Brain microvascular endothelial cell (primary cell): Measurements from ENCODE around the gene DLG1.

ENCODE experiments used
- DNase-seq: peaks from one replicate; pipeline ENCODE4 v3.0.0-alpha.2; 2020
- H3K27ac ChIP-seq: fragments of 250-450 bp; sonication (Bioruptor Pico); 2 replicates; pipeline ENCODE4 v1.5.1; 2020; ENCODE audit warnings: mild to moderate bottlenecking, moderate library complexity
- H3K27me3 ChIP-seq: fragments of 250-450 bp; sonication (Bioruptor Pico); replicated peaks from 2 replicates; pipeline ENCODE4 v1.5.1; 2020; ENCODE audit warnings: mild to moderate bottlenecking
- H3K36me3 ChIP-seq: fragments of 250-450 bp; sonication (Bioruptor Pico); replicated peaks from 2 replicates; pipeline ENCODE4 v1.5.1; 2020; ENCODE audit warnings: mild to moderate bottlenecking
- H3K4me3 ChIP-seq: 2 replicates; pipeline ENCODE4 v1.5.1; 2011; ENCODE audit warnings: low read depth, mild to moderate bottlenecking, control low read depth, low read length, moderate library complexity
- in situ Hi-C: cut with HindIII; loops from 2 replicates; pipeline ENCODE4 v1.10.0; 2017; ENCODE audit warnings: low sequenced_read_pairs, low pct_ligation_motif_present
- TF ChIP-seq, protein P1 (sequence below): IDR thresholded peaks from 2 replicates; pipeline ENCODE4 v1.5.1; 2011; ENCODE audit warnings: low read depth, mild to moderate bottlenecking, moderate library complexity, low read length, control low read depth, inconsistent platforms; ENCODE audit errors: missing control alignments

DLG1 gene

DNA sequence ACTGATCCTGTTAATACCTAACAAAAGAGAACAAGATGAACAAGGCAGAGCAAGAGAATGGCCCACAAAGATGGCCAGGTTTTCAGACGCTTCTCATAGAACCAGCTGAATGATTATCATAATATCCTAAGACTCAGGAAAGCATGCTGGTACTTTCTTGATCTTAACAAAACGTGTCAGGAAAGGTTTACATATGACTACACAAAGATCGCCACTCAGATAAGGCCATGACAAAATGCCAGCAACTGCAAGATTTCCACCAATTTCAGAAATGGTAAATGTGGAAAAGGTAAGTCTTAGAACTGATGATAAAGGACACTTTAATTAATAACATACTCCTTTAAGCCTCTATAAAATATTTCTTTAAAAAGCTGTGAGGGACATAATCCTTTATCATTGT is 108.8 kb downstream of the DLG1 start:
- TF ChIP-seq, protein P1, sequence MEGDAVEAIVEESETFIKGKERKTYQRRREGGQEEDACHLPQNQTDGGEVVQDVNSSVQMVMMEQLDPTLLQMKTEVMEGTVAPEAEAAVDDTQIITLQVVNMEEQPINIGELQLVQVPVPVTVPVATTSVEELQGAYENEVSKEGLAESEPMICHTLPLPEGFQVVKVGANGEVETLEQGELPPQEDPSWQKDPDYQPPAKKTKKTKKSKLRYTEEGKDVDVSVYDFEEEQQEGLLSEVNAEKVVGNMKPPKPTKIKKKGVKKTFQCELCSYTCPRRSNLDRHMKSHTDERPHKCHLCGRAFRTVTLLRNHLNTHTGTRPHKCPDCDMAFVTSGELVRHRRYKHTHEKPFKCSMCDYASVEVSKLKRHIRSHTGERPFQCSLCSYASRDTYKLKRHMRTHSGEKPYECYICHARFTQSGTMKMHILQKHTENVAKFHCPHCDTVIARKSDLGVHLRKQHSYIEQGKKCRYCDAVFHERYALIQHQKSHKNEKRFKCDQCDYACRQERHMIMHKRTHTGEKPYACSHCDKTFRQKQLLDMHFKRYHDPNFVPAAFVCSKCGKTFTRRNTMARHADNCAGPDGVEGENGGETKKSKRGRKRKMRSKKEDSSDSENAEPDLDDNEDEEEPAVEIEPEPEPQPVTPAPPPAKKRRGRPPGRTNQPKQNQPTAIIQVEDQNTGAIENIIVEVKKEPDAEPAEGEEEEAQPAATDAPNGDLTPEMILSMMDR: no peak
- Histone ChIP-seq H3K27me3 (no peaks in the 10 kb centered on the region), H3K36me3 (peaks cover 18% of the 10 kb centered on the region), H3K27ac (peak overlapping the region; percentile 57), H3K4me3 (no peak overlapping the region)
- in situ Hi-C loops: no loop called here
- DNase-seq: no peak

DNA sequence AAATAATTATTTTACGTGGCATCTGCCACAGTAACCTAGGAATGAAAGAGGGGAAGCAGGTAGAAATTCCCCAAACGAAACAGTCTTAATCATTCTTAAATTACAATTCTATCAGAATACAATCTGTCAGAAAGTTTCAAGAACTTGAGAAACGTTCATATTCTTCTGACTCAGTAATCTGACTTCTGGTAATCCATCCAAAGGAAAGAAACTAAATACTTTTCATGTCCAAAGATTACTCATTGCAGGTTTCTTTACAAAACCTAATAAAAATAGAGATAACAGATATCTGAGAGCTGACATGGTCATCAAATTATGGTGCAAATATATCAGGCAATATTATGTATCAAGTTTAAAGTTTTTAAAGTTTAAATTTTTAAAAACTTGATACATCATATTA is 109.4 kb downstream of the DLG1 start:
- H3K27me3 ChIP-seq: no peaks in the 10 kb centered on the region
- no peak overlapping the region for H3K4me3 ChIP-seq
- in situ Hi-C loops: no loop called here
- peak overlapping the region; percentile 57 for H3K27ac ChIP-seq
- TF ChIP-seq, protein P1: no peak
- DNase-seq: no peak
- H3K36me3 ChIP-seq: peaks cover 16% of the 10 kb centered on the region

DNA sequence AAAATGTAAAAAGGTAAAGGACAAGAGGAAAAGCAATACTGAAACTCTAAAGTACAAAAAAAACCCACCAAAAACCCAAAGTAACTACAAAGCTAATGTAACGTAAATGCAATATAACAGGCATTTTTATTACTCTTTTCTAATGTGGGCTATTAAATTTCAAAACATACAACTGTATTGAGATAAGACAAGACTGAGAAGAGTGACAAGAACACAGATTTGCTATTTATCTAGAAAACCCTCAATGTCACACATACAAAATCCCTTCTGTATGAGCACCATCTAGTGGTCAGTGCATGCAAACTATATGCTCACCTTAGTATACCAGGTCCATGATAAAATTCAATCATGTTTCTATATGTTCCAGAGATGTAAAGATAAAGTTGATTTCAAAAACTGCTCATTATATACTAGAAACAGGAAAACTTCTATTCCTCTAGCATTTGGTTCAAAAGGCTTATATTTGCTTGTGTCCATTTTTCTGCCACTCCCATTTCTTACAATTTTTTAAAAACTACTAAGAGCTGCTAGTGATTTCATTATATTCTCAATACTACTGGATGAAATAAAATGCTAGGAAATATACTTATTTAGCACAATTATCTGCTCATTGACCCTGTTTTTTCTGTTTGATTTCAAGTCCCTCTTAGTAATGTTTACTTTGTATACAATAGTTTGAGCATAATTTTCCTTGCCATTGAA is 111.4 kb downstream of the DLG1 start:
- H3K27me3 ChIP-seq: no peaks in the 10 kb centered on the region
- peak; percentile 20 for DNase-seq
- H3K36me3 ChIP-seq: peaks cover 21% of the 10 kb centered on the region
- no peak overlapping the region for H3K27ac ChIP-seq
- in situ Hi-C loops: no loop called here
- no peak overlapping the region for H3K4me3 ChIP-seq
- TF ChIP-seq, protein P1: peak; percentile 57

DNA sequence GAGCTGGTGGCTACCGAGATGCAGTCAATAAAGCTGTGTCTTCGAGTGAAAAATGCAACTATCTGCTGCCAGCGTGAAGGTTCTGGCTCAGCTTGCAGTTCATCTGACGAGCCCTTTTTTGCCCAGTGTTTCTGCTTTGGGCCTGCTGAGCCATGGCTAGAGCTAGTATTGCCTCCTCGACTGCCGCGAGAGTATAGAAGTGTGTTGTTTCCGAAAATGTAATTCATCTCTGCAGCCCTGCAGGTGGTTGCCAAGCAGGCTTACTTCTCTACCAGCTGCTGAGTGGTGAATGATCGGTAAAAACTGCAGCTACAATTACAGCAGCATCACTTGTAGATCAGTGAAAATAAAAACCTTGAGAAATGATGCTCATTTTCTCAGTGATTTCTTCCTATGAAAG is 114.8 kb downstream of the DLG1 start:
- Histone ChIP-seq H3K27me3 (no peaks in the 10 kb centered on the region), H3K4me3 (no peak overlapping the region), H3K27ac (no peak overlapping the region), H3K36me3 (peaks cover 14% of the 10 kb centered on the region)
- TF ChIP-seq, protein P1: no peak
- in situ Hi-C loops: no loop called here
- DNase-seq: no peak

DNA sequence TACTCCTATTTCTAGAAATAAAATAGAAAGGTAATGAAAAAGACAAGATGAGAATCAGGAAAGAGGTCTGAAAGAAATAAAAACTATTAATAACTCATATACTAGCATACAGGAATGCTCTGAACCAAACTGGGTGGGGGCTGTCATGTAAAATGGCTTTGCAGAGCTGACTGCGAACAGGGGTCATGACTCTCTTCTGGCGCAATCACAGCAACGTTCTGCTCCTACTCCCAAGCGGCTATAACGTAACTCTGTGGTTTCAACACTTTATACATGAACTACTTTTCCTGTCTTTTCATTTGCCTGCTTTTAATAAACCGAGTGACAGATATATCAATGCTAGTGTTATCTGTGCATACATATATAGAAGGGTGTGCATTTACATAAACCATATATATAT is 116.7 kb downstream of the DLG1 start:
- Histone ChIP-seq H3K27me3 (no peaks in the 10 kb centered on the region), H3K36me3 (peaks cover 14% of the 10 kb centered on the region), H3K4me3 (no peak overlapping the region), H3K27ac (peak overlapping the region; percentile 21)
- peak; percentile 74 for DNase-seq
- TF ChIP-seq, protein P1: no peak
- in situ Hi-C loops: no loop called here

DNA sequence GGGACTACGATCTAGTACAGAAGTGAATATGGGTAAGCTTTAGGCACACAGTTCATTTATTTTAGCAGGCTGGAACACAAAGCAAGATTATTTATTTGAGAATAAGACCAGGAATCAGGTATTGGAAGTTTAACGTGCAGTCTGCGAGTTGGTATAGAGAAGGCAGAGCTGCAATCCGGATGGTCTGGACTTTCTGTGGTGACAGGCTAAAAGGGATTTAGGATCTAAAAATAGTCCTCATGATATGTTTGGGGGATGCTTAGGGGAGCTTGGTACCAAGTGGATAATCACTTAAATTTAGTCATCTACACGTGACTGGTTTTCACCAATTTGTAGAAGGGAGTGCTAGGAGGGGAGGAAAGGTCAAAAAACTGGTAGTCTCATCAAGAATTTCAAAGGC is 119.4 kb downstream of the DLG1 start:
- in situ Hi-C loops: no loop called here
- H3K27me3 ChIP-seq: no peaks in the 10 kb centered on the region
- DNase-seq: no peak
- peaks cover 16% of the 10 kb centered on the region for H3K36me3 ChIP-seq
- TF ChIP-seq, protein P1: no peak
- H3K4me3 ChIP-seq: no peak overlapping the region
- no peak overlapping the region for H3K27ac ChIP-seq
